HG03469 (cell line): ENCODE results near the gene ZNF350.
"Not testable (repeated sequence)": the region's sequence is repeated elsewhere in the genome, so short reads cannot be mapped to it uniquely, and the experiment has no call there.

Source experiments
- ATAC-seq: cut with Tn5 transposase; IDR thresholded peaks from one replicate; pipeline ENCODE4 v1.9.1; 2021; ENCODE audit warnings: mild to moderate bottlenecking, moderate library complexity, moderate number of reproducible peaks; ENCODE audit not compliant: unreplicated experiment

The ZNF350 gene

GRCh38 chr19:51986309-51987291 lies at the start of gene ZNF350:
Gene ZNF350 (minus strand): TSS chr19:51986840. CDS start chr19:51974360, 12,480 bp downstream.
- peak; percentile 62 for ATAC-seq

DNA sequence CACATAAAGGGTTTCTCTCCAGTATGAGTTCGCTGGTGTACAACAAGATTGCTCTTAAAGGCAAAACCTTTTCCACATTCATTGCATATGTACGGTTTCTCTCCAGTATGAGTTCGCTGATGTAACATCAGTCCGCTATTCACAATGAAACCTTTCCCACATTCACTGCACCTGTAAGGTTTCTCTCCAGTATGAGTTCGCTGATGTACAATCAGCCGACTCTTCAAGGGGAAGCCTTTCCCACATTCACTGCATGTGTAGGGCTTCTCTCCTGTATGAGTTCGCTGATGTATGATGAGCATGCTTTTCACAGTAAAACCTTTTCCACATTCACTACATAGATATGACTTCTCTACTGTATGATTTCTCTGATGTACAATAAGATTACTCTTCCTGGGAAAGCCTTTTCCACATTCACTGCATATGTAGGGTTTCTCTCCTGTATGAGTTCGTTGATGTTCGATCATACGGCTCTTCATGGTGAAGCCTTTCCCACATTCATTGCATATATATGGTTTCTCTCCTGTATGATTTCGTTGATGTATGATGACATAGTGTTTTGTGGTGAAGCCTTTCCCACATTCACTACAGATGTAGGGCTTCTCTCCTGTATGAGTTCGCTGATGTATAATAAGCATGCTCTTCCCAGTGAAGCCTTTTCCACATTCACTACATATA lies 47.5 kb upstream of the ZNF350 start:
- ATAC-seq, result no peak

GRCh38 chr19:52028780-52029123 lies 42.1 kb upstream of the ZNF350 start:
- no peak for ATAC-seq

DNA sequence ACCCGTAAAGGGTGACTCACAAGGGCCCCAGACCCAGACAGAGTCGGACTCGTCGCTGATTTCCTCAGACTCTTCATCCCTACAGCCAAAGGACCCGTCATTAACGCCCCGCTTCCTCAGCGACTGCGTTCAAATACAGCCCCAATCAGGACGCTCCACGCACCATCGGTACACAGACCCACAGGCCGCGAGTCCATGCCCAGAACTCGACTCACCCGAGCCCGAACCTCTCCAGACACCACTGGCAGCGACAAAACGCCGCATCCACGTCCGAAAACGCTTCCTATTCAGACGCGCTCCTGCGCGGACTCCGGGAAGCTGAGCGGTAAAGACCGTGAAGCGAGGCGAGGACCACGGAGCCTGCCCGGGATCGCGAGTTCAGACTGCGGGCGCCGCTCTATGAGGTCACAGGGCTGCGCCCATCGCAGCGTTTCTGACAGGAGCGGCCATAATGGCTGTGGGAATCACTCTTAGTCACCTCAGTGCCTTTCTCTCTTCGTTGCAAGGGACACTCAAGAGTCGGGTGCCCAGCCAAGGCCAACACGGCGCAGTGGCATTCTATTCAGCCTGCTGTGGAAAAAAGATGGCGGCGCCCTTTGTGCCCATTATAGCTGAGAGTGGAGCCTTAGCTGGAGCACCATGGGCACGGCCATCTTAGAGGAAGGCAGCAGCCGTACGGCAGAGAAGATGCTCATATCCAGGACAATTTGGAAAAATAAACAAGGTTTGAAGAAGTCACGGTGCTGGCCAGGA lies 41.6 kb upstream of the ZNF350 start, which contains the start of gene ZNF614:
Gene ZNF614, minus strand, starts transcription at position 353 of the 753 bp plus-strand sequence. CDS start 2,634 bp downstream, outside the sequence.
- ATAC-seq, result peak; percentile 48

DNA sequence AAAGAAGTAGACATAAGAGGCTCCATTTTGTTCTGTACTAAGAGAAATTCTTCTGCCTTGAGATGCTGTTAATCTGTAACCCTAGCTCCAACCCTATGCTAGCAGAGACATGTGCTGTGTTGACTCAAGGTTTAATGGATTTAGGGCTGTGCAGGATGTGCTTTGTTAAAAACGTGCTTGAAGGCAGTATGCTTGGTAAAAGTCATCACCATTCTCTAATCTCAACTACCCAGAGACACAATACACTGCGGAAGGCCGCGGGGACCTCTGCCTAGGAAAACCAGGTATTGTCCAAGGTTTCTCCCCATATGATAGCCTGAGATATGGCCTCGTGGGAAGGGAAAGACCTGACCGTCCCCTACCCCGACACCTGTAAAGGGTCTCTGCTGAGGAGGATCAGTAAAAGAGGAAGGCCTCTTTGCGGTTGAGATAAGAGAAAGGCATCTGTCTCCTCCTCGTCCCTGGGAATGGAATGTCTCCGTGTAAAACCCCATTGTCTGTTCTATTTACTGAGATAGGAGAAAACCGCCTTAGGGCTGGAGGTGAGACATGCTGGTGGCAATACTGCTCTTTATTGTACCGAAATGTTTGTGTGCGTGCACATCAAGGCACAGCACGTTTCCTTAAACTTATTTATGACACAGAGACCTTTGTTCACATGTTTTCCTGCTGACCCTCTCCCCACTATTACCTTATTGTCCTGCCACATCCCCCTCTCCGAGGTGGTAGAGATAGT lies 39.8 kb upstream of the ZNF350 start:
- not testable (repeated sequence) for ATAC-seq

- ATAC-seq, result not testable (repeated sequence)
Observed at GRCh38 chr19:52024478-52024877, 37.8 kb upstream of the ZNF350 start.

DNA sequence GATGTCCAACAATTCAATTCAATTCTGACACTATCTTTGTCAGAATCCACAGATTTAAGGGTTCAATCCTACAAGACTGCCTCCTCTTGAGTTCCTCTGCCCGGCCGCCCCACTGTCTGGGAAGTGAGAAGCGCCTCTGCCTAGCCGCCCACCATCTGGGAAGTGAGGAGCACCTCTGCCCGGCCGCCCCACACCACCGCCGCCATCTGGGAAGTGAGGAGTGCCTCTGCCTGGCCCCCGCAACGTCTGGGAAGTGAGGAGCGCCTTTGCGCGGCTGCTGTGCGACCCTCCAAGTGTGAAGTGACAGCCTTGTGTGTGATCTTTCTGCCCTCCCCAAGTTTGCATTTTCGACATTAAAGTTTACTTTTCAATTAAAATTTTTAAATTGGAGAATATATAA lies 35.6 kb upstream of the ZNF350 start:
- ATAC-seq, result no peak

DNA sequence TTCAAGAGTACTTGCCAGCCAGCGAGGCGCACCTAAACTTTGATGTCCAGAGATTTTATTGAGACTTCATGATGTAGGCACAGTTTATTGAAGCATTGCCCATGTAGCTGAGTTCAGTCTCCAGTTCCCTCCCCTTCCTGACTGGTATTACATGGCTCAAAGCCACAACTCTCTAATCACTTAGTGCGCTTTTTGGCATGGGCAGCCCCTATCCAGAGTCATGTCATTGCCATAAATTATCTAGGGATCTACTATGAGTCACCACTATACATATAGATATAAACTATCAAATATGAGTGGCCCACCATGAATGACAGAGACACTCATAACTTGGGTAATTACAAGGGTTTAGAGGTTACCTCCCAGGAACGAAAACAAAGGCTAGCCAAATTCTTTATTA lies 33.9 kb upstream of the ZNF350 start:
- no peak for ATAC-seq

- no peak for ATAC-seq
Observed at GRCh38 chr19:52010674-52011073, 24.0 kb upstream of the ZNF350 start.

DNA sequence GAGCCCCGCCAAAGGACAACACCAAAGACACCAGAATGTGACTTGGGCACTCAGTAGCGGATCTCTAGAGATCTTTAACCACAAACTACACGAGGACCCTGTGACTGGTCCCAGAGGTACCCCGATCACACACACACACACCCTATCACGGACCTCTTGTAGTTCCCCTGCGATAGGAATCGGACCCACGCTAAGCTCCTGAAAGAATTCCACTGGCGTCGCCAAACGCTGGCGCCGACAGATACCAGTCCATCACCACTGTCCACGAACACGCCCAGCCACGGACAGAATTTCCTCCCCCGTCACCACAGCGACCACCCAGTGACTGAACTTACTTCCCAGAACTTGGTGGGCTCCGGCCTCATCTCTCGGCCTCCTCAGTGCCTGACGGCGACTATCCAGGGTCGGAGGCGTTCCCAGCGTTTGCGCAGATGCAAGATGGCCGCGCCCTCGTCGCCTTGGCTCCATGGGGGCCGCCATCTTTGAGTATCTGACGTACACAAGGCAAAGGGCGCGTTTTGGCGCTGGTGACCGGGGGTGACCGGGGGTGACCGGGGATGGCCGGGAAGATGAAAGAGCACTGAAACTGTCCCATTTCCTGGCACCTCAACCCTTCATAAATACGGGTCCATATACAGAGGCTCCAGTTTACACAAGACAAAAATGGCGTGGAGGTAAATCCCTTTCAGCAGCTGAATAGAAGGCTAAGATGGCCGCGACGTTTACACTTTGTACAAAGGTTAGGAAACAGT lies 21.3 kb upstream of the ZNF350 start, which contains the start of gene ZNF615:
Gene ZNF615, minus strand, starts transcription at position 406 of the 752 bp plus-strand sequence. CDS start 4,500 bp downstream, outside the sequence.
- peak; percentile 54 for ATAC-seq

DNA sequence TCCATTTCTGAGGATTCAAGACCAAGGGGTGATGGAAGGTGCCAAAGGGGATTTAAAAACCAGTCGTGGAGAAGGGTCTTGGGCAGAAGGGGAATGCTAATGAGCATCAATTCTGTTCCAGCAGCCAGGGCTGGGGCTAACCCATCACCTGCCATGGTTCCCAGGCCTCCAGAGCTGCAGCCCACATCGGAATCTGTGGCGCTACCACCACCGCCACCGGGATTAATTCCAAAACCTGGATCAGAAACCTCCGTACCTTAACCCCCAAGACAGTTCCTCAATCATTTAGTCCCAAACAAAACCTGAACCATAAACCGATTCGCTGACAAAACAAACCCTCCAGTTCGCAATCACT lies 20.8 kb upstream of the ZNF350 start:
- no peak for ATAC-seq

DNA sequence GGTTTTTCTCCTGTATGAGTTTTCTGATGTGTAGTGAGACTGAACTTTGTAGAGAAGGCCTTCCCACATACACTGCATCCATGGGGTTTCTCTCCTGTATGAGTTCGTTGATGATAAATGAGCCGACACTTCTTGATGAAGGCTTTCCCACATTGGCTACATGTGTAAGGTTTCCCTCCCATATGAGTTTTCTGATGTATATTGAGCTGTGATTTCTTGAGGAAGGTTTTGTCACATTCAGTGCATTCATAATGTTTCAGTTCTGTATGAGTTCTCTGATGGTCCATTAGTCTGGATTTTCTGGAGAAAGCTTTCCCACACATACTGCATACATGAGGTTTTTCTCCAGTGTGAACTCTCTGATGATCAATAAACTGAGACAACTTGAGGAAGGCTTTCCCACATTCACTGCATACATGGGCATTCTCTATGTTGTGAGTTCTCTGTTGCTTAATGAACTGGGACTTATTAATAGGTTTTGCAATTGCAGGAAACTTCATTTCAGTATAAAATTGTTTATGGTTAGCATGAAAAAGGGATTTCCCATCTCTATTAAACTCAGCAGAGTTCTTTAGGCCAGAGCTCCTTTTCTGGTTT lies 7.5 kb upstream of the ZNF350 start:
- no peak for ATAC-seq

DNA sequence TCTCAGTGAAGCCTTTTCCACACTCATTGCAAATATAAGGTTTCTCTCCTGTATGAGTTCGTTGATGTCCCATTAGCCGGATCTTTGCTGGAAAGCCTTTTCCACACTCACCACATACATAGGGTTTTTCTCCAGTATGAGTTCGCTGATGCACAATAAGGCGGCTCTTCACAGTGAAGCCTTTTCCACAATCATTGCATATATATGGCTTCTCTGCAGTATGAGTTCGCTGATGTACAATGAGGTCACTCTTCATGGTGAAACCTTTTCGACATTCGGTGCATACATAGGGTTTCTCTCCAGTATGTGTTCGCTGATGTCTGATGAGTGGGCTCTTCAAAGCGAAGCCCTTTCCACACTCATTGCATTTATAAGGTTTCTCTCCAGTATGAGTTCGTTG lies 6.8 kb upstream of the ZNF350 start:
- no peak for ATAC-seq

DNA sequence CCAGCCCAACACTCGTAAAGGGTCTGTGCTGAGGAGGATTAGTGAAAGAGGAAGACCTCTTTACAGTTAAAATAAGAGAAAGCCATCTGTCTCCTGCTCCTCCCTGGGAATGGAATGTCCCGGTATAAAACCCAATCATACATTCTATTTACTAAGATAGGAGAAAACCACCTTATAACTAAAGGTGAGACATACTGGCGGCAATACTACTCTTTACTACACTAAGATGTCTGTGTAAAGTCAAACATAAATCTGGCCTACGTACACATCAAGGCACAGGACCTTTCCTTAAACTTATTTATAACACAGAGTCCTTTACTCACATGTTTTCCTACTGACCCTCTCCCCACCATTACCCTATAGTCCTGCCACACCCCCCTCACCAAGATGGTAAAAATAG lies 3.3 kb downstream of the ZNF350 start:
- no peak for ATAC-seq

GRCh38 chr19:51980926-51981325 lies 5.7 kb downstream of the ZNF350 start:
- ATAC-seq, result not testable (repeated sequence)

DNA sequence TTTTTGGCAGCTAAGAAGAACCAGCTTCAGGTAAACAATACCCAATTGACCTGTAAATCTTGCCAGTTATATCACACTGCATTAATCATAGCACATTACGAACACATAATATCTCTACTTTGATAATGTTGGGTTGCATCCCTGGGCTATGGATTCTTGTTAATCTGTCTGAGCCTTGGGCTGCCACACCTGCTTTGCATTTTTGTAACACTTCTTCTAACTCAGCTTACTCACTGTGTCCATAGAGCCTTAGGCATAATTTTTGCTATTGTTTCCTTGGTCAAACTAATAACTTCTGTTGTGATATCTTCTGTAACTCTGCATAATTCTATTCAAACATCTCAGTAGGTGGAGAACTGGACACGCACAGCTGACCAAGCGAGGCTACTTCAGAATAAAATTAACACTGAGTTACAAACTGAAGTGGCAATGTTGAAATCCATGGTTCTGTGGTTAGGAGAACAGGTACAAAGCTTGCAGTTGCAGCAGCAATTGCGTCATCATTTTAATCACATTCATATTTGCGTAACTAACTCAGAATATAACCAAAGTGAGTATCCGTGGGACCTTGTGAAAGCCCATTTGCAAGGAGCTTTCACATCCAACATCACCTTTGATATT lies 6.4 kb downstream of the ZNF350 start:
- ATAC-seq, result no peak

DNA sequence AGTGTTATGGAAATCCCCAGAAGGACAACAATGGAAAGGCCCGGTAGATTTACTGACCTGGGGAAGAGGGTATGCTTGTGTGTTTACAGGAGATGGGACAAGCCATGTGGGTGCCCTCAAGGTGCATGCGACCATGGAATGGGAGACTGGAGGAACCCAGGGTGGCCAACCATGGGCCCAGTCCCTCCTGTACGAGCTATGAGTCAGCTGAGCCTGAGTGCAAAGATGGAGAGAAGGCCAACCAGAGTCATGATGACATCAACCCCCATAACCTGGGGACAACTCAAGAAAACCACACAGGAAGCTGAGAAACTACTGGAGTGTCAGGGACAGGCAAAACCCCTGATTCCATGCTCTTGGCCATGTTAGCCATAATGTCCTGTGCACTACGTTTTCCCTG lies 7.8 kb downstream of the ZNF350 start:
- ATAC-seq, result no peak

GRCh38 chr19:51977346-51977745 lies 9.3 kb downstream of the ZNF350 start:
- no peak for ATAC-seq

DNA sequence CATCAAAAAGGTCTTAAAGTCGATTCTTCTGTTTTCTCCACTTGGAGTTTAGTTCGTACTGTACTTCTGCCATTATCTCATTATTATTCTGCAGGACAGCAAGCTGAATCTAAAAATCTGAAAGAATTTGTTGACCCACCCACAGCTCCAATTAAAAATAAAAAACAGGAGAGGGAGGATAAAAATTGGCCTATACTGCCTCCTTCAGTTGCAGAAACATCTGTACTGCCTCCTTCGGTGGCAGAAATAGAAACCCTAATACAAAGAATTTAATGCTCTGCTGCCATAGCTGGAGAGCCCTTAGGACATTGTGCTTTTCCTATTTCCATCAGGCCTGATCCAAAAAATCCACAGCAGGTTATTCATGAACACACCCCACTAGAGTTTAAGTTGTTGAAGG lies 9.8 kb downstream of the ZNF350 start:
- no peak for ATAC-seq
